ENCODE measurements around the gene GLTPD2.

- TF ChIP-seq POLR2A (IDR thresholded peaks at IDR 0.05) (no peak), CTCF (IDR thresholded peaks at IDR 0.05) (no peak)
Measured at GRCh38 chr17:4759776-4760236, 29.0 kb upstream of the GLTPD2 start.
